Kidney epithelial cell (primary cell): Measurements from ENCODE around the gene CANT1. TPM values are rescaled to one million over a fixed set of nuclear protein-coding genes. Genes with fewer than 3 reads are reported as not detected.
"Not testable (repeated sequence)": the region's sequence is repeated elsewhere in the genome, so short reads cannot be mapped to it uniquely, and the experiment has no call there.

Source experiments
- DNase-seq: peaks from one replicate; pipeline ENCODE4 v3.0.0-alpha.2; 2010; ENCODE audit warnings: low read depth
- H3K27me3 ChIP-seq: 2 replicates; pipeline ENCODE4 v1.6.0; 2011; ENCODE audit warnings: low read length; ENCODE audit not compliant: control insufficient read depth, insufficient read depth
- H3K36me3 ChIP-seq: 2 replicates; pipeline ENCODE4 v1.5.1; 2011; ENCODE audit warnings: low read length; ENCODE audit not compliant: control insufficient read depth, insufficient read depth
- H3K4me3 ChIP-seq: 2 replicates; pipeline ENCODE4 v1.5.1; 2011; ENCODE audit warnings: low read depth, mild to moderate bottlenecking, control low read depth, low read length
- total RNA-seq: library from RNA; depleted of rRNA; stranded (reverse); fragments of >200 nt; gene quantifications from 2 replicates; pipeline ENCODE4 v1.2.3, GENCODE V29; 2015
- TF ChIP-seq, protein P1 (sequence below): IDR thresholded peaks from 2 replicates; pipeline ENCODE4 v1.5.1; 2011; ENCODE audit warnings: mild to moderate bottlenecking, moderate library complexity, low read length, control low read depth, inconsistent platforms; ENCODE audit not compliant: insufficient read depth, poor library complexity, severe bottlenecking

Gene CANT1
- total RNA-seq, 1 donor from 2014 or later, result 54.6 TPM

DNA sequence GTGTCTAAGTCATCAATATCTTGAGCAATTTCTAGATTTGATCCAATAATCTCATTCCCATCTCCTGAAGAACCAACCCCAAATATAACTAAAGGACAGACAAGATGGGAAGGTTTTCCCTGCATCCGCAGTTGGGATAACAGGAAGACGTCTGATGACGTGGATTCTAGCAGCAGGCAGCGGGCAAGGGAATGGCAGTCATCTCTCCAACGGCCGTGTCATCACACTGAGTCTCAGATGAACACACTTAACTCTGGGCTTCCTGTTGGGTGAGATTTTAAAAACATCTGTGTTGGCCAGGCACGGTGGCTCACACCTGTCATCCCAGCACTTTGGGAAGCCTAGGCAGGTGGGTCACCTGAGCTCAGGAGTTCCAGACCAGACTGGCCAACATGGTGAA is 63.4 kb downstream of the CANT1 start:
- DNase-seq, result no peak

DNA sequence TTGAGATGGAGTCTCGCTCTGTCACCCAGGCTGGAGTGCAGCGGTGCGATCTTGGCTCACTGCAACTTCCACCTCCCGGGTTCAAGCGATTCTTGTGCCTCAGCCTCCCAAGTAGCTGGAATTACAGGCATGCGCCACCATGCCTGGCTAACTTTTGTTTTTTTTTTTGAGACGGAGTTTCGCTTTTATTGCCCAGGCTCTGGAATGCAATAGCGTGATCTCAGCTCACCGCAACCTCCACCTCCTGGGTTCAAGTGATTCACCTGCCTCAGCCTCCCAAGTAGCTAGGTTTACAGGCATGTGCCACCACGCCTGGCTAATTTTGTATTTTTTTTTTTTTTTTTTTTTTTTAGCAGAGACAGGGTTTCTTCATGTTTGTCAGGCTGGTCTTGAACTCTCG is 64.1 kb downstream of the CANT1 start:
- not testable (repeated sequence) for DNase-seq, H3K4me3 ChIP-seq, H3K27me3 ChIP-seq, H3K36me3 ChIP-seq

More for the DNA sequence above, 63.4 kb downstream of the CANT1 start:
- H3K4me3 ChIP-seq, result no peak overlapping the region
- TF ChIP-seq, protein P1, sequence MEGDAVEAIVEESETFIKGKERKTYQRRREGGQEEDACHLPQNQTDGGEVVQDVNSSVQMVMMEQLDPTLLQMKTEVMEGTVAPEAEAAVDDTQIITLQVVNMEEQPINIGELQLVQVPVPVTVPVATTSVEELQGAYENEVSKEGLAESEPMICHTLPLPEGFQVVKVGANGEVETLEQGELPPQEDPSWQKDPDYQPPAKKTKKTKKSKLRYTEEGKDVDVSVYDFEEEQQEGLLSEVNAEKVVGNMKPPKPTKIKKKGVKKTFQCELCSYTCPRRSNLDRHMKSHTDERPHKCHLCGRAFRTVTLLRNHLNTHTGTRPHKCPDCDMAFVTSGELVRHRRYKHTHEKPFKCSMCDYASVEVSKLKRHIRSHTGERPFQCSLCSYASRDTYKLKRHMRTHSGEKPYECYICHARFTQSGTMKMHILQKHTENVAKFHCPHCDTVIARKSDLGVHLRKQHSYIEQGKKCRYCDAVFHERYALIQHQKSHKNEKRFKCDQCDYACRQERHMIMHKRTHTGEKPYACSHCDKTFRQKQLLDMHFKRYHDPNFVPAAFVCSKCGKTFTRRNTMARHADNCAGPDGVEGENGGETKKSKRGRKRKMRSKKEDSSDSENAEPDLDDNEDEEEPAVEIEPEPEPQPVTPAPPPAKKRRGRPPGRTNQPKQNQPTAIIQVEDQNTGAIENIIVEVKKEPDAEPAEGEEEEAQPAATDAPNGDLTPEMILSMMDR, result no peak
- no peaks in the 10 kb centered on the region for H3K27me3 ChIP-seq
- H3K36me3 ChIP-seq, result no peaks in the 10 kb centered on the region

DNA sequence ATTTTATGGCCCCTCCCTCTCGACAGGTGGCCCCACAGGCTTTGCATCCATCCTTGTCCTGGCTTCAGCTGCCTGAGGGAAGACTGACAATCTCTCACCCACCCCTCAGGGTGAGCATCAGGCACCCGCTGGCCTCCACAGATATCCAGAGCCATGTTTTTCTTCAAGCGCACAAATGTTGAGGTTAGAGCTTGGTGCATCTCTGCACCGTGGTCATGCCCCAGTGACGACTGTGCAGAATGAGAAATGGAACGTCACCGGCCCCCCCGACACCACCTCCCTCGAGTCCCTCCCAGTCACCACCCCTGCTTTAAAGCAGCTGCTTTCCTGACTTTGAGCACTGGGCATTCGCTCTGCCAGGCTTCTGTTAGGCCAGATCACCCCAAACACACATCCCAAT is 64.6 kb downstream of the CANT1 start:
- TF ChIP-seq, protein P1, result no peak
- no peak overlapping the region for H3K4me3 ChIP-seq
- no peak for DNase-seq

DNA sequence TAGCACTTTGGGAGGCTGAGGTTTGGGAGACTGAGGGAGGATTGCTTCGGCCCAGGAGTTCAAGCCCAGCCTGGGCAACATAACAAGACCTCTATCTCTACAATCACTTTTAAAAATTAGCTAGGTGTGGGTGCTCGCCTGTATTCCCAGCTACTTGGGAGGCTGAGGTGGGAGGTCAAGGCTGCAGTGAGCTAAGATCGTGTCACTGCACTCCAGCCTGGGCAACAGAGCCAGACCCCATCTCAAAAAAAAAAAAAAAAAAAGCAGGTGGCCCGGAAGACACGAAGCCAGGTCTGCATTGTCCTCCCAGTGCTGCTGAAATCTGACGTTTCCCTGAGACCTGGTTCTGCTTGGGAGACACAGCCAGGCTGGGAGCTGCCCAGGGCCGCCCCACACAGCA is 65.5 kb downstream of the CANT1 start:
- Histone ChIP-seq H3K36me3 (no peaks in the 10 kb centered on the region), H3K4me3 (no peak overlapping the region), H3K27me3 (no peaks in the 10 kb centered on the region)
- TF ChIP-seq, protein P1, result no peak
- no peak for DNase-seq

More for the DNA sequence above, 64.6 kb downstream of the CANT1 start:
- Histone ChIP-seq H3K36me3 (no peaks in the 10 kb centered on the region), H3K27me3 (no peaks in the 10 kb centered on the region)

Other genes with a start within 250 kb of the CANT1 start
- 34.1 and 38.4 TPM in 2 replicates for gene CYTH1, start 227.5 kb downstream of the CANT1 start, total RNA-seq
- 48.6 and 64.7 TPM in 2 replicates for gene USP36, start 168.9 kb downstream of the CANT1 start, total RNA-seq
- gene CEP295NL, start 106.6 kb downstream of the CANT1 start, total RNA-seq, result 0.63 and 1.8 TPM in 2 replicates
- 130 and 145 TPM in 2 replicates for gene TIMP2, start 84.4 kb downstream of the CANT1 start, total RNA-seq
- 283 and 378 TPM in 2 replicates for gene LGALS3BP, start 29.8 kb downstream of the CANT1 start, total RNA-seq
- 4.6 and 6.1 TPM in 2 replicates for gene C1QTNF1, start 14.4 kb upstream of the CANT1 start, total RNA-seq
- gene ENGASE, start 65.1 kb upstream of the CANT1 start, total RNA-seq, result 9.0 and 11.4 TPM in 2 replicates